ENCODE data around the gene LRRC26.

GRCh38 chr9:137147793-137148160 is 22.1 kb downstream of the LRRC26 start:
- TF ChIP-seq EZH2 (IDR thresholded peaks at IDR 0.05; ENCODE audit: insufficient read depth, poor library complexity, severe bottlenecking) (no peak), EZH2phosphoT487 (IDR thresholded peaks at IDR 0.05; ENCODE audit: insufficient read depth, low read depth) (no peak)

Data from GM23248 (cell line).